Prostate gland (tissue), 2 donors: ENCODE data around the gene NOXA1. TPM values are rescaled to one million over a fixed set of nuclear protein-coding genes. Genes with fewer than 3 reads are reported as not detected.
"Not testable (repeated sequence)": the region's sequence is repeated elsewhere in the genome, so short reads cannot be mapped to it uniquely, and the experiment has no call there.

Experiments used
- DNase-seq: peaks from one replicate; pipeline ENCODE4 v3.0.0-alpha.2; 2019; ENCODE audit warnings: low spot score
- H3K27ac ChIP-seq, 2 donors: fragments of 200-600 bp; sonication (generic); 2 replicates each; pipeline ENCODE4 v1.5.1; 2017 to 2019
- H3K27me3 ChIP-seq: fragments of 200-600 bp; sonication (generic); replicated peaks from 2 replicates; pipeline ENCODE4 v1.5.1; 2019; ENCODE audit not compliant: insufficient read depth
- H3K36me3 ChIP-seq, 2 donors: fragments of 200-600 bp; sonication (generic); 1 replicate in 1 of 2; 2 replicates in 1 of 2; pipeline versions ENCODE4 v1.5.1 to v1.8.1; 2017 to 2019
- H3K4me1 ChIP-seq: fragments of 200-600 bp; sonication (generic); replicated peaks from 2 replicates; pipeline ENCODE4 v1.5.1; 2019
- H3K4me3 ChIP-seq, 2 donors: fragments of 200-600 bp; sonication (generic); 2 replicates each; pipeline ENCODE4 v1.5.1; 2017 to 2019
- H3K9me3 ChIP-seq: fragments of 200-600 bp; sonication (generic); 2 replicates; pipeline ENCODE4 v1.5.1; 2017
- POLR2A ChIP-seq: fragments of 450-650 bp; IDR thresholded peaks from one replicate; pipeline ENCODE4 v1.6.1; 2016; ENCODE audit warnings: antibody characterized with exemption, mild to moderate bottlenecking
- POLR2AphosphoS5 ChIP-seq: sonication (generic); formaldehyde crosslinking; IDR thresholded peaks from one replicate; pipeline ENCODE4 v1.6.1; 2017; ENCODE audit warnings: antibody characterized with exemption
- WGBS: methylation state at CpG from one replicate; pipeline ENCODE4 v1.1.5; 2018; 5-methylcytosine and 5-hydroxymethylcytosine counted together
- intact Hi-C: fragments of 100-400 bp; cut with DNase I; formaldehyde crosslinking; loops from one replicate; pipeline ENCODE4 v1.14.2; 2022
- total RNA-seq, 2 donors: library from RNA; depleted of rRNA; stranded (reverse); fragments of >200 nt; gene quantifications; one replicate each; pipeline ENCODE4 v1.1.0, GENCODE V29; 2016
- TF ChIP-seq, protein P1 (sequence below), 4 experiments: fragments of 200-600 bp in 2 of 4; fragments of 450-650 bp in 2 of 4; sonication (generic) in 2 of 4; IDR thresholded peaks; 1 replicate in 3 of 4; 2 replicates in 1 of 4; pipeline ENCODE4 v1.5.1; 2016 to 2019; ENCODE audit warnings: antibody characterized with exemption in 4 of 4, mild to moderate bottlenecking in 2 of 4, moderate library complexity in 2 of 4

Gene NOXA1
- total RNA-seq, 2 donors from 2014 or later: 7.5 to 17.1 TPM

DNA sequence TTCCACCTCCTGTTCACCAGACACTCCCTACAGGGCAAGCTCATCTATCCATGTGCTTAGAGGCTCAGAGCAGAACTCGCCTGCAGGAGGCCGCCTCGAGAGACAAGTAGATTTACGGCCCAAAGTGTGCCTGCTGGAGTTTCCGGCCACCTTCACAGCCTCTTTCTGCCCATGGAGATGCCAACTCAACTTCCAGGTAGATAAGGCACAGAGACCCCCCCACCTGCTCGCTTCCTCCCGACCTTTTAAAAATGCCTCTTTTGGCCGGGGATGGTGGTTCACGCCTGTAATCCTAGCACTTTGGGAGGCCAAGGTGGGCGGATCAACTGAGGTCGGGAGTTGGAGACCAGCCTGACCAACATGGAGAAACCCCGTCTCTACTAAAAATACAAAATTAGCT, 46.8 kb upstream of the NOXA1 start:
- intact Hi-C loops: no loop called here
- no peak for DNase-seq
- 88% methylated on average over 12 of the region's 12 CpGs for WGBS

DNA sequence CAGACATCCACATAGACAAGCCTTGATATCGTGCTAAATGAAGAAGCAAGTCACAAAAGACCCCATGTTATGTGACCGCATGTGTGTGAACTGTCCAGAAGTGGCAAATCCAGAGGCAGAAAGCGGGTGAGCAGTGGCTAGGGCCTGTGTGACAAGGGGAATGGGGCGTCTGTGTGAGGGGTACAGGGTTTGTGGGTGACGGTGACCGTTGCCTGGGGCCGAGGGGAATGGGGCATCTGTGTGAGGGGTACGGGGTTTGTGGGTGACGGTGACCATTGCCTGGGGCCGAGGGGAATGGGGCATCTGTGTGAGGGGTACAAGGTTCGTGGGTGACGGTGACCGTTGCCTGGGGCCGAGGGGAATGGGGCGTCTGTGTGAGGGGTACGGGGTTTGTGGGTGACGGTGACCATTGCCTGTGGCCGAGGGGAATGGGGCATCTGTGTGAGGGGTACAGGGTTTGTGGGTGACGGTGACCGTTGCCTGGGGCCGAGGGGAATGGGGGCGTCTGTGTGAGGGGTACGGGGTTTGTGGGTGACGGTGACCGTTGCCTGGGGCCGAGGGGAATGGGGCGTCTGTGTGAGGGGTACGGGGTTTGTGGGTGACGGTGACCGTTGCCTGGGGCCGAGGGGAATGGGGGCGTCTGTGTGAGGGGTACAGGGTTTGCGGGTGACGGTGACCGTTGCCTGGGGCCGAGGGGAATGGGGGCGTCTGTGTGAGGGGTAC, 44.3 kb upstream of the NOXA1 start:
- intact Hi-C loops, DNase-seq: not testable (repeated sequence)

More for the DNA sequence above, 46.8 kb upstream of the NOXA1 start:
- Histone ChIP-seq H3K4me1 (no peaks in the 10 kb centered on the region), H3K27me3 (no peaks in the 10 kb centered on the region), H3K36me3 (no peaks in the 10 kb centered on the region), H3K4me3 (no peak overlapping the region), H3K9me3 (no peaks in the 10 kb centered on the region), H3K27ac (no peak overlapping the region)
- TF ChIP-seq POLR2AphosphoS5: no peak
- TF ChIP-seq POLR2A: no peak
- TF ChIP-seq, protein P1, sequence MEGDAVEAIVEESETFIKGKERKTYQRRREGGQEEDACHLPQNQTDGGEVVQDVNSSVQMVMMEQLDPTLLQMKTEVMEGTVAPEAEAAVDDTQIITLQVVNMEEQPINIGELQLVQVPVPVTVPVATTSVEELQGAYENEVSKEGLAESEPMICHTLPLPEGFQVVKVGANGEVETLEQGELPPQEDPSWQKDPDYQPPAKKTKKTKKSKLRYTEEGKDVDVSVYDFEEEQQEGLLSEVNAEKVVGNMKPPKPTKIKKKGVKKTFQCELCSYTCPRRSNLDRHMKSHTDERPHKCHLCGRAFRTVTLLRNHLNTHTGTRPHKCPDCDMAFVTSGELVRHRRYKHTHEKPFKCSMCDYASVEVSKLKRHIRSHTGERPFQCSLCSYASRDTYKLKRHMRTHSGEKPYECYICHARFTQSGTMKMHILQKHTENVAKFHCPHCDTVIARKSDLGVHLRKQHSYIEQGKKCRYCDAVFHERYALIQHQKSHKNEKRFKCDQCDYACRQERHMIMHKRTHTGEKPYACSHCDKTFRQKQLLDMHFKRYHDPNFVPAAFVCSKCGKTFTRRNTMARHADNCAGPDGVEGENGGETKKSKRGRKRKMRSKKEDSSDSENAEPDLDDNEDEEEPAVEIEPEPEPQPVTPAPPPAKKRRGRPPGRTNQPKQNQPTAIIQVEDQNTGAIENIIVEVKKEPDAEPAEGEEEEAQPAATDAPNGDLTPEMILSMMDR (IDR thresholded peaks at IDR 0.05): no peak

DNA sequence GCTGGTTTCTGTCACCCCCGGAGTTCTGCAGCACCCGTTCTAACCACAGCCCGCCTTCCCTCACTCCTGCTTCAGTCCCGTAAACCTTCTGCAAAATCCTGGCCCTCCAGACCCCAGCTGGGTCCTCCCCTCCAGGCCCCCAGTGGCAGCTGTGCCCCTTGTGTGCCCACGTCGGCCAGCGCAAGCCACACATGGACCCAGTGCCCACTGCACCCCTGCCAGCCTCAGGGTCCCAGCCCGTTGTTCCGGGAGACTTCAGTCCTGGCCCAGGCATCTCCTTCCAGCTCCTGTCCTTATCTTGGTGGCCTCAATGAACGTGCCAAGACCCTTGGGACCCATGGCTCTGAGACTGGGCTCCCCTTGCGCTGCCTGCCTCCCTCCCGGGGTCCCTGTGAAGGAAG, 43.4 kb upstream of the NOXA1 start:
- H3K27ac ChIP-seq: no peak overlapping the region
- no peaks in the 10 kb centered on the region for H3K9me3 ChIP-seq
- intact Hi-C loops: no loop called here
- no peaks in the 10 kb centered on the region for H3K36me3 ChIP-seq
- no peak for DNase-seq
- 84% methylated on average over 9 of the region's 12 CpGs for WGBS
- H3K4me1 ChIP-seq: no peaks in the 10 kb centered on the region
- no peak overlapping the region for H3K4me3 ChIP-seq
- H3K27me3 ChIP-seq: no peaks in the 10 kb centered on the region
- TF ChIP-seq POLR2A: no peak
- TF ChIP-seq, protein P1 (IDR thresholded peaks at IDR 0.05): no peak
- TF ChIP-seq POLR2AphosphoS5: no peak

More for the DNA sequence above, 44.3 kb upstream of the NOXA1 start:
- WGBS: 87% methylated on average over 36 of the region's 37 CpGs
- H3K9me3 ChIP-seq, H3K36me3 ChIP-seq, H3K4me1 ChIP-seq, H3K27me3 ChIP-seq, H3K27ac ChIP-seq, H3K4me3 ChIP-seq: not testable (repeated sequence)

DNA sequence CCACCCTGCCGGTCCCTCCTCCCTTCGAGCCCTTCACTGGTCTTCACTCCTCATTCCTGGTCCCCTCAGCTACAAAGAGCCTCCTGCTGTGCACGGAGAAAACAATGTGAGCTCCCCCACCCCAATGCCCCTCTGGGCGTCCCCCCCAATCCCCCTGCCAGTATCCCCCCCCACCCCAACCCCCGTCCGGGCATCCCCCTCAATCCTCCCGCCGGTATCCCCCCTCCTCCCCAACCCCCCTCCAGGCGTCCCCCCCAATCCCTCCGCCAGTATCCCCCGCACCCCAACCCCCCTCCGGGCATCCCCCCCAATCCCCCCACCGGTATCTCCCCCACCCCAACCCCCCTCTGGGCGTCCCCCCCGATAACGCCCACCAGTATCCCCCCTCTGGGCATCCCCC, 43.0 kb upstream of the NOXA1 start:
- H3K4me3 ChIP-seq: no peak overlapping the region
- H3K9me3 ChIP-seq: no peaks in the 10 kb centered on the region
- no peaks in the 10 kb centered on the region for H3K27me3 ChIP-seq
- TF ChIP-seq POLR2A: no peak
- TF ChIP-seq, protein P1 (IDR thresholded peaks at IDR 0.05): no peak
- TF ChIP-seq POLR2AphosphoS5: no peak
- H3K27ac ChIP-seq: no peak overlapping the region
- intact Hi-C loops: no loop called here
- H3K36me3 ChIP-seq: no peaks in the 10 kb centered on the region
- no peaks in the 10 kb centered on the region for H3K4me1 ChIP-seq
- 76% methylated on average over 9 of the region's 16 CpGs for WGBS
- no peak for DNase-seq

DNA sequence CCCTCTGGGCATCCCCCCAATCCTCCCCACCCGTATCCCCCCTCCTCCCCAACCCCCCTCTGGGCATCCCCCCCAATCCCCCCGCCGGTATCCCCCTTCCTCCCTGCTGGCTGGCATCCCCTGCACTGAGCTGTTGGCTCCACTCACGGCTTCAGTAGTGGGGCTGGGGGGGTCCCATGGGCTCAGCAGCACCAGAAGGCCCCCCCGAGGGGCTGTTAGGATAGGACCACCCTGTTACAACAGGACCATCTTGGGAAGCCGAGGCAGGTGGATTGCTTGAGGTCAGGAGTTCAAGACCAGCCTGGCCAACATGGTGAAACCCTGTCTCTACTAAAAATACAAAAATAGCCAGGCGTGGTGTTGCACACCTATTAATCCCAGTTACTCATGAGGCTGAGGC, 42.6 kb upstream of the NOXA1 start:
- Histone ChIP-seq H3K4me3 (no peak overlapping the region), H3K9me3 (no peaks in the 10 kb centered on the region), H3K27me3 (no peaks in the 10 kb centered on the region), H3K4me1 (no peaks in the 10 kb centered on the region), H3K27ac (no peak overlapping the region), H3K36me3 (no peaks in the 10 kb centered on the region)
- TF ChIP-seq, protein P1 (IDR thresholded peaks at IDR 0.05): no peak
- no peak for TF ChIP-seq POLR2AphosphoS5
- no peak for TF ChIP-seq POLR2A
- intact Hi-C loops: no loop called here
- 95% methylated on average over 3 of the region's 7 CpGs for WGBS
- no peak for DNase-seq
